ENCODE data around the gene NT5C. TPM values are rescaled to one million over a fixed set of nuclear protein-coding genes. Genes with fewer than 3 reads are reported as not detected.
"Not testable (repeated sequence)": the region's sequence is repeated elsewhere in the genome, so short reads cannot be mapped to it uniquely, and the experiment has no call there.

The NT5C gene
- 20.8 TPM for total RNA-seq

DNA sequence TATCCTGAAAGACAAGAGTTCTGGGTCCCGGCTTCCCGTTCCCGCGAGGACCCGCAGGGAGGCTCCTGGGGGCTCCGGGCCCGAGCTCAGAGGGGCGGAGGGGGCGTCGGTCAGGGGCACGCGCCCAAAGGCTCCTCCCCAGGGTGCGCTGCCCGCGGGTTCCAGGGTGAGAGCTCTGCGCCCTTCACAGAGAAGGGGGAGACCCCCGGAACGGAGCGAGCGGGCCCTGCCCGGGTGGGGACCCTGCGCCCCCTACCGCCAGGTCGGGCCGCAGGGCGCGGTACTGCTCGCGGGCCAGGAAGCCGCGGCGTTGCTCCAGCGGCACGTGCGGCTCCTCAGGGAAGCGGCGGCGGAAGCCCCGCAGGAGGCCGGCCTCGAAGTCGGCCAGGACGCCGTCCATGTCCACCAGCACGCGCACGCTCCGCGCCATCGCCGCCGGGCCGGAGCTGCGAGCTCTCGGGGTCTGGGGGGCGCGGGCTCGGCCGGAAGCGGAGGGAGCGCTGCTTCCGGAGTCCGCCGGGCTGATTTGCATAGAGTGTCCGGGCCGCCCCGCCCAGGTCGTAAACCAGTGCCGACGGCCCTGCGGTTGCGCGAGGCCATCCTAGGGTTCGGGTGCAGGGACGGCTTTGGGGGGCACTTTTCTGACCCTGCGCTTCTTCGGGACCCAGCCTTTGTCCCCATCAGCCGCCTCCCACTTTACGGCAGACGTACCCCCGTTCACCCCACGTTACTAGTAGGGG lies at the start of gene NT5C:
Gene NT5C (minus strand): TSS at position 465 of the 740 bp plus-strand sequence. CDS start 35 bp downstream, at position 430.
- FAIRE-seq (no peak), DNase-seq (ENCODE audit: low spot score in 2 of 2) (peak; percentile 78 to 83)

DNA sequence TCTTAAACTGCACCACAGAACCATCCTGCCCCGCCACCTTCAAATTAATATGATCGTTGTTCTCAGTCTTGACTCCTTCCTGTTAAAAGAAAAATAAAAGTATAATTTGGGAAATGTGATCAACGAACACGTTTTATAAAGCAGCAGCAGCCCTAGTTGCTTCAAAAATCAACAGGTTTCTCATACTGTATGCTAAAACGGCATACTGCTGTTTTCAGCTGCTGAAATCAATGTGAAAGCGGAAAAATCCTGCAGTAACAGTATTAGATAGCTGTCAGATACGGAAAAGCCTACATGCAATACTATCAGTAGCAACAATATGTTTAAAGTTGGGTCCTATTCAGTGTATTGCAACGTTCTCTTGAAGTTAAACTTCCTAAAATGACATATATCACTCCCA lies 49.6 kb upstream of the NT5C start:
- FAIRE-seq (no peak), DNase-seq (ENCODE audit: low spot score in 2 of 2) (no peak)

DNA sequence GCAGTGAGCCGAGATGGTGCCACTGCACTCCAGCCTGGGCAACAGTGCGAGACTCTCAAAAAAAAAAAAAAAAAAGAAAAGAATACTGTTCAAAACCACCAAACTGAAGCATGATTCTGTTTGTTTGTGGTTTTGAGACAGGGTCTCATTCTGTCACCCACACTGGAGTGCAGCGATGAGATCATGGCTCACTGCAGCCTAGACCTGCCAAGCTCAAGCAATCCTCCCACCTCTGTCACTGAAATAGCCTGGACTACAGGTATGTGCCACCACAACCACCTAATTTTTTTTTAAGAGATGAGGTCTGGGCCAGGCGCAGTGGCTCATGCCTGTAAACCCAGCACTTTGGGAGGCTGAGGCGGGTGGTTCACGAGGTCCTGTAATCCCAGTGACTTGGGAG lies 46.9 kb upstream of the NT5C start:
- no peak for FAIRE-seq
- no peak for DNase-seq (ENCODE audit: low spot score in 2 of 2)

DNA sequence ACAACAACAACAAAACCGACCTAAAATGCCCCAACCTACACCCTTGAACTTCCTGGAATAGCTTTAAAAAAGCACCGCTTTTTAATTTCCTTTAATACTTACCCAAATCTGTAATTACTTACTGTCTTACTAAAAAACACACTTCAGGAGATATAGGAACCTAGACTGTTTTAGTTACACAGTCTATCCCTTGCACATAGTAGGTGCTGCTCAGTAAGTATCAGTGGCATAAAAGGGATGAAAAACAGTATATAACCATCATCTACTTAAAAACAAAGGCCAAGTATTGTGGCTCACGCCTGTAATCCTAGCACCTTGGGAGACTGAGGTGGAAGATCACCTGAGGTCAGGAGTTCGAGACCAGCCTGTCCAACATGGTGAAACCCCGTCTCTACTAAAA lies 45.1 kb upstream of the NT5C start:
- DNase-seq (ENCODE audit: low spot score in 2 of 2) (no peak), FAIRE-seq (no peak)

DNA sequence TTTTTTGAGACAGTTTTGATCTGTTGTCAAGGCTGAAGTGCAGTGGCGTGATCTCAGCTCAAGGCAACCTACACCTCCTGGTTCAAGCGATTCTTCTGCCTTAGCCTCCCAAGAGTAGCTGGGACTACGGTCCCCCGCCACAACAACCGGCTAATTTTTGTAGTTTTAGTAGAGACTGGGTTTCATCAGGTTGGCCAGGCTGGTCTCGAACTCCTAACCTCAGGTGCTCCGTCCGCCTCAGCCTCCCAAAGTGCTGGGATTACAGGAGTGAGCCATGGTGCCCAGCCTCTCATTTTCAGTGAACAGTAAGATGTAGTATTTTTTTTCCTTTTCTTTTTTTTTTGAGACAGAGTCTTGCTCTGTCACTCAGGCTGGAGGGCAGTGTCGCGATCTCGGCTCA lies 43.5 kb upstream of the NT5C start:
- FAIRE-seq (no peak), DNase-seq (ENCODE audit: low spot score in 2 of 2) (no peak)

DNA sequence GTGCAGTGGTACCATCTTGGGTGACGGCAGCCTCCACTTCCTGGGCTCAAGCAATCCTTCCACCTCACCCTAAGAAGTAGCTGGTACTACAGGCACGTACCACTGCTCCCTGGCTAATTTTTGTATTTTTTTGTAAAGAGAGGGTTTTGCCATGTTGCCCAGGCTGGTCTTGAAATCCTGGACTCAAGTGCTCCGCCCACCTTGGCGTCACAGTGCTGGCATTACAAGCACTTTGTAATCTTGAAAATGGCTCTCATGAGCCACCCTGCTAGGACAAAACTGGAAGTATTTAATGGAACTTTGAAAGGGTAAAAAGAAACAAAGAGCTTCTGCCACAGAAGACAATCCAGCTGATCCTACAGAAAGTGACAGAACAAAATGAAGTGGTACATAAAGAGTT lies 42.0 kb upstream of the NT5C start:
- DNase-seq (ENCODE audit: low spot score in 2 of 2) (no peak), FAIRE-seq (no peak)

DNA sequence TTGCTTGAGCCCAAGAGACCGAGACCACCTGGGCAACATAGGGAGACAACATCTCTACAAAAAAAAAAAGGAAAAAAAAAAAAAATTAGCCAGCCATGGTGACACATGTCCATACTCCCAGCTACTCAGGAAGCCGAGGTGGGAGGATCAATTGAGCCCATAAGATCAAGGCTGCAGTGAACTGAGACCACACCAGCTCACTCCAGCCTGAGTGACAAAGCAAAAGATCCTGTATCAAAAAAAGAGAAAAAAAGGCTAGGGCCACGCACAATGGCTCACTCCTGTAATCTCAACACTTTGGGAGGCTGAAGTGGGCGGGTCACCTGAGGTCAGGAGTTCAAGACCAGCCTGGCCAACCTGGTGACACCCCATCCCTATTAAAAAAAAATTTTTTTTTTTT lies 37.5 kb upstream of the NT5C start:
- FAIRE-seq (no peak), DNase-seq (ENCODE audit: low spot score in 2 of 2) (no peak)

DNA sequence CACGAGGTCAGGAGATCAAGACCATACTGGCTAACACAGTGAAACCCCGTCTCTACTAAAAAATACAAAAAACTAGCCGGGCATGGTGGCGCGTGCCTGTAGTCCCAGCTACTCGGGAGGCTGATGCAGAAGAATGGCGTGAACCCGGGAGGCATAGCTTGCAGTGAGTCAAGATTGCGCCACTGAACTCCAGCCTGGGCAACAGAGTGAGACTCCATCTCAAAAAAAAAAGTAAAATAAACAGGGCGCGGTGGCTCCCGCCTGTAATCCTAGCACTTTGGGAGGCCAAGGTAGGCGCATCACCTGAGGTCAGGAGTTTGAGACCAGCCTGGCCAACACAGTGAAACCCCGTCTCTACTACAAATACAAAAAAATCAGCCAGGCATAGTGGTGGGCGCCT lies 33.1 kb upstream of the NT5C start:
- not testable (repeated sequence) for DNase-seq (ENCODE audit: low spot score in 2 of 2); FAIRE-seq

DNA sequence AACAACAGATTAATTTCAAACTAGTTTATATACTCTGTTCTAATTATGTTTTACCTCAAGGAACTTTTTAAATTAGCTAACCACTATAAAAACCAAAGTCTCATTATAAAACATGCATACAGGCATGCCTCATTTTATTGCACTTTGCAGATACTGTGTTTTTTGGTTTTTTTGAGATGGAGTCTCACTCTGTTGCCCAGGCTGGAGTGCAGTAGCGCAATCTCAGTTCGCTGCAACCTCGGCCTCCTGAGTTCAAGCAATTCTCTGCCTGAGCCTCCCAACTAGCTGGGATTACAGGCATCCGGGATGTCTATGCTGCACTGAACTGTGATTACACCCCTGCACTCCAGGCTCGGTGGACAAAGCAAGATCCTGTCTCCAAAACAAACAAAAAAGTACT lies 31.5 kb upstream of the NT5C start:
- FAIRE-seq (no peak), DNase-seq (ENCODE audit: low spot score in 2 of 2) (no peak)

DNA sequence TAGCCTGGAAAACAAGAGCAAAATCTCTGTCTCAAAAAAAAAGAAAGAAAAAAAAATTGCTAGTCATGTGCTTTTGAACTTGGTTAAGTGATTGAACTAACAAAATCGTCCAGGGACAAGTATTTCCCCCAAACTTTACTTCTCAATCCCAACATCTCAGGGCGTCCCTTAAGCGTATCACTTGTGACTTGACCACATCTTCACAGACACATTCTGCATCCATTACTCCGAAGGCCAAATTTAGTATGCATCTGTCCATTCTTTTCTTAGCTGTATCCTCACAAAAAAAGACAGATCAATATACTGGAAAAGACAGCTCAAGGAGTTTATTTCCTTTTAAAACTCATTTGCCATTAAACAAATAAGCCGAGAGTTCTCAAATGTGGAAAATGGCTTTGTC lies 28.7 kb upstream of the NT5C start:
- FAIRE-seq (no peak), DNase-seq (ENCODE audit: low spot score in 2 of 2) (no peak)

DNA sequence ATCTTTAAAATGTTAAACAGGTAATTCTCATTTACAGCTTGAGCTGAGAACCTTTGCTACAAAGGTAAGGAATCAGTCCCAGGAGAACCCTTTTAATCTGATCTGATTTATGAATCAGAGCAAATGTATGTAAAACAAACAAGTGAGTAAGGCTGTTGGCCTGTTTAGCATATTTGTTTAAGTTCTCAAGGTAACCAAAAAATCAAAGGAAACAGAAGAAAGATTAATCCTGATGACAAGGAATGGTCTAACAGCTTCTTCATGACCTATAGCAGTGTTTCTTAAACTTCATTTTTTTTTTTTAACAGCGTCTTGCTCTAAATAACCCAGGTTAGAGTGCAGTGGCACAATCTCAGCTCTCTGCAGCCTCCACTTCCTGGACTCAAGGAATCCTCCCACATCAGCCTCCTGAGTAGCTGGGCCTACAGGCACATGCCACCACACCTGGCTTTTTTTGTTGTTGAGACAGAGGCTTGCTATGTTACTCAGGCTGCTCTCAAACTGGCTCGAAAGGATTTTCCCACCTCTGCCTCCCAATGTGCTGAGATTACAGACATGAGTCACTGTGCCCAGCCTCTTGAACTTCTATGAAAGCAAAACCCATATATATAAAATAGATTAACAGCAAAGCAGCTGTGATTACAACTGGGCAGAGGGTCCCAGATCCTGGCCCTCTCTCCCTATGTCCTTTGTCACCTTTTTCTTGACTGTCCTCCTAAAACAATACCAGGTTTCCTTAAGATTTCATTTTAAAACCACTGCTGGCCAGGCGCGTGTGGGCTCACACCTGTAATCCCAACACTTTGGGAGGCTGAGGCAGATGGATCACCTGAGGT lies 27.9 kb upstream of the NT5C start:
- no peak for FAIRE-seq
- DNase-seq (ENCODE audit: low spot score in 2 of 2) = no peak

DNA sequence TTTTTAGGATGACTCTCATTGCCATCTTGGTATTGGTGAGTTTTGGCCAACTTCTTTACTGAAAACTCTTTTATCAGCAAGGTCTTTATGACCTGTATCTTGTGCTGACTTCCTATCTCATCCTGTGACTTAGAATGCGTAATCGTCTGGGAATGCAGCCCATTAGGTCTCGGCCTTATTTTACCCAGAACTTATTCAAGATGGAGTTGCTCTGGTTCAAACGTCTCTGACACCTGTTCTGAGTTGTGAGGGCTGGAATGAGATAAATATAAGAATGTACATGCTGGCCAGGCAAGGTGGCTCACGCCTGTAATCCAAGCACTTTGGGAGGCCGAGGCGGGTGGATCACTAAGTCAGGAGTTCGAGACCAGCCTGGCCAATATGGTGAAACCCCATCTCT lies 26.9 kb upstream of the NT5C start:
- not testable (repeated sequence) for FAIRE-seq

DNA sequence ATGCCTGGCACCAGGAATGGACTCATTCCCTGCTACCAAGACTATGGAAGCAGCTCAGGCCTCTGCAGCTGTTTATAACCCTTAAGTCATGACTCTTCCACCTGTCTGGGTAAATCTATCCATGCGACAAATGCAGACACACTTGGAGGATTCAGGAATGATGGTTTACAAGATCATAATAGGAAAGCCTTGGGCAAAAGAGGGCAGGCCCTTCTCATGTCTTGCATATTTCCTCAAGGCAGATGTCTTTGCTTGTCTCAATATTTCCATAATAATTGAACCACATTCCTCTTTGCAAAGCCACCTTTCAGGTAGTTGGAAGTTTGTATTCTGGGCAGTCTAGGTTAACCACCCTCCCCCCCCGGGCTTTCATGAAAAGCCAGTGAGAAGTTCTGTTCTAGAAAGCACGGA lies 23.7 kb upstream of the NT5C start:
- FAIRE-seq = no peak
- no peak for DNase-seq (ENCODE audit: low spot score in 2 of 2)

More for the DNA sequence above, 26.9 kb upstream of the NT5C start:
- not testable (repeated sequence) for DNase-seq (ENCODE audit: low spot score in 2 of 2)

DNA sequence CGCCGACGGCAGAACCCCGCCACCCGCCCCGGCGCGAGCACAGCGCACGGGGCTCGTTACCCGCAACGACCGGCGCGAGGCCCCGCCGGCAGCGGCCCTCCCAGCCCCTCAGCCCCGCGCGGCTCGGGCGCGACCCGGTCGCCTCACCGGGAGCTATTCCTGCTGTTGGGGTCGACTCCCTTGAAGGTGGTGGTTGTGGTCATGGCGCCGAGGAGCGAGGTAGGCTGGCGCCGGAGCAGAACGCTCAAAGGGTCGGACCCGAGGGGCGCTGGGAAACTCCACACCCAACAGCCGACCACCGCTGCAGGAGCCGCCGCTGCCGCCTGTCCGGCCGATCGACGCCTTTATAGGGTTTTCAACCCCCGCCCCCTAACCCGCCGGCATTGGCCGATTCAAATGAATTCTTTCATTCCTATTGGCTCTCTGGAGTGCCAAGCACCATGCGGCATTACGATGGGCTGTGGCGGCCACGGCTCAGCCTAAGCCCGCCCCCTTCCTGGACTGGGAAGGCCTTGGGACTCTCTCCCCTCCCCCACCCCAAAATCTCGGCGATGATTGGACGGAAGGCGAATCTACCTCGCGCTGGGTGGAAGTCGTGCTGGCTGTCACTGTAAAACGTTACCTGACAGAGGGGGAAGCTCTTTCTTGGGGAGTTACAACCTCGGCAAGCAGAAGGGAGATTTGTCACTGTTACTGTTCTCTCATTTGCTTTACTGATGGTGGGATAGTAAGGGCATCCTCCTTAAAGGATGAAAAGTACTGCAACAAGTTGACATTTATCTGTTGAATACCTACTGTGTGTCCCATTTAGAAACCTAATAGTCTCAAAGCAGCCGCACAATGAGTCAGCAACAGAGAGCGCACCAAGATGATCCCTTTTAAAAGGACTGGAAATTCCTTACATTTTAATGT lies 22.9 kb upstream of the NT5C start, which contains the start of gene JPT1:
Gene JPT1 (minus strand): TSS at position 318 of the 912 bp plus-strand sequence. CDS start 115 bp downstream, at position 203.
- DNase-seq (ENCODE audit: low spot score in 2 of 2) (peak; percentile 94 to 98), FAIRE-seq (no peak)

DNA sequence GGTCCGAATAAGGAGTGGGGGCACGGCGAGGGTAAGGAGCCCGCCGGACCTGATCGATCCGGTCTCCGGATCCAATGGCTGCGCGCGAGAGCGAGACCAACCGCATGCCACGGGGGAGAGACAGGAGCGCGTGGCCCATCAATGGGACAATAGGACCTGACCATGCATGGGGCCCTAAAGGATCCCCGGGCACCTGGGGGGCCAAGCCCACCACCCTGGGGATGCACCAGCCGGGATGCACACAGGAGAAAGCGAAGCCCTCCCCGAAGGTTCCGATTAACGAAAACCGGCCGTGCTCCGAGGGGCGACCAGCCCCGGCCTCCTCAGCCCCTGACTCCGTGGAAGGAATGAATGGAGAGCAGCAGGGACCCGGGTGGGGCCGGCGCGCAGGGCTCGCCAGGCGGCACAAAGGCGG lies 22.2 kb upstream of the NT5C start:
- DNase-seq (ENCODE audit: low spot score in 2 of 2) (no peak), FAIRE-seq (no peak)

DNA sequence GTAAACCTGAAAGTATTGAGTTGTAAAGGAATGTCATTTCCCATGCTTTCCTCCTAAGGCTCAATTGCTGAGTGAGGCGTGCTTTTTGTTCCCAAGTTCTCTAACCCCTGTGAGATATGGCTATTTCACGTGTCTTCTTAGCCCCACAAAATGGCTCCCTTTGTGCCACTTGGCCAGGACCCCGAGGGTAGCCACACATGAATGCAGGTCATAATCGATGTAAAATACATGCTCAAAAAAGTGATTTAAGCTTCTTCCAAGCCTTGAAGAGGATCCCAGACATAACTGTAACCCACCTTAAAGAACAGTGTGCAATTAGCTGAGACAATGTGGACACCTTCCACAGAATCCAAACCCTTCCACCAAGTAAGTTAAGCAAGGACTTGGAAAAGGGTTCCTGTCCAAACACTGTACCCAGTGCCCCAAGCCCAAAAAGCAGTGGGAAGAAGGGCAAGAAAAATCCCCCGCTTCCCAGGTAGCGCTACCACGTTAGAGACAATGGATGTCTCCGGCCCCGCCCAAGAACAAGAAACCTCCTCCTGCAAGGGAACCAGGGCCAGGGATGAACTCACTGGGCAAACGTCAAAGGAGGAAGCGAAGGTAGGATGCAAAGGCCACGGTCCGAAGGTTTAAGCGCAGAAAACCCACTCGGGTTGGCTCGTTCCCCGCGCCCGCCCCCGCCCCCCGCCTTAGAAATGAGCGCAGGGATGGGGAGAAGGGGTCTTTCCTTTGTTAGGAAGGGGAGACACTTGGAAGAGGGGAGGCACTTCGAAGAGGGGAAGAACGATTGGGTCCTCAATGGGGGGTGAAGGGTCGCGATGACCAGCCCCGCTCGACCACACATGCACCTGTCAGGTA lies 21.6 kb upstream of the NT5C start:
- no peak for FAIRE-seq

DNA sequence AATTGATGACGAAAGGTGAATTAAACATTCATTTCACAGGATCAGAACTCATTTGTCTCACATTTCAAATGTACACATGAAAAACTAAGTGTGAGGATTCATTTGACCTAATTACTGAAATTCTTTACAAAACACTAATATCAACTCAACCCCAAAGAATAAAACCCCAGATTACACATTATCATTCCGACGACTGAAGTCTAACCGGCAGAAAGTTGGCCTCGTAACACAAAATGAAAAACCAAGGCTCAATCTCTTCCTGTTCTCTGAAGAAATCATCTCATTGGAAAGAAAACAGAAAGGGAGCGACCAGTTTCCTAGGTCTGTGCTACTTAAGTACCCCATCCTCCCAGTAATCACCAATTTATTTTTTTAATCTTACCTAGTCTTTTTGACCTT lies 21.0 kb upstream of the NT5C start:
- no peak for DNase-seq (ENCODE audit: low spot score in 2 of 2)
- FAIRE-seq = no peak

More for the DNA sequence above, 21.6 kb upstream of the NT5C start:
- no peak for DNase-seq (ENCODE audit: low spot score in 2 of 2)

DNA sequence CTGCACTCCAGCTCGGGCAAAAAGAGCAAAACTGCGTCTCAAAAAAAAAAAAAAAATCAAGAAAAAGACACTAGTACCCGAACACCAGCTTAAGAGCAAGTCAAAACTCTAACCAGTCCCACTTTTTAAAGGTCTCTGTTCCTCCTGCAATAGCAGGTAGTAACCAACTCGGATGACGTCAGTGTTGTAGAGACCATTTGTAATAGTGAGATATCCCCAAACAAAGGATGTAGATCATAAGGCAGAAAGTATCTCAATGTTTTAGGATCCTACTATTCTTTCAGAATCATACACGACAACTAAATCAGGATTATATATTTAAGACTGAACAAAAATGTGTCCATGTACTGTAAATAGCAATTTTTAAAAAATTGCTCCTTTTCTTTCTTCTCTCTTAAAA lies 20.4 kb upstream of the NT5C start:
- no peak for FAIRE-seq
- DNase-seq (ENCODE audit: low spot score in 2 of 2) = no peak

DNA sequence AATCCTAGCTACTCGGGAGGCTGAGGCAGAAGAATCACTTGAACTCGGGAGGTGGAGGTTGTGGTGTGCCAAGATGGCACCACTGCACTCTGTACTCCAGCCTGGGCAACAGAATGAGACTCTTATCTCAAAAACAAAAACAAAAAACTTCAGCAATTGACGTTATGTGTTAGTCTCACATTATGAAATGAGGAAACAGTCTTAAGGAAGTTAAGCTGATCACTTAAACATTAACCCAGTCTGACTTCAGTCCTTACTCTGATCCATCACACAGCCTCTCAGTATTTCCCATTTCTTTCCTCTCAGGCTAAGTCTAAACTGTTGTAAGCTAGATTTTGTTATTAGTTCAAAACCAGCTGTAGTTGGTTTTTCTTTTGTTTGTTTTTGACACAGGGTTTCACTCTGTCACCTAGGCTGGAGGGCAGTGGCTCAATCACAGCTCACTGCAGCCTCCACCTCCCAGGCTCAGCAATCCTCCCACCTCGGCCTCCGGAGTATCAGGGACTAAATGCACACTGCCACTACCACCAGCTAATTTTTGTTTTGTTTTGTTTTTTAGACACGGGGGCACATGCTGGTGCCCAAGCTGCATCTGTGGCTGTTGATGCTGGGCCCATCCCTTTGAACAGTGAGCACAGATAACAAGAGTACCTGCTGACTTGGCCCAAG lies 16.5 kb upstream of the NT5C start:
- DNase-seq (ENCODE audit: low spot score in 2 of 2) (no peak), FAIRE-seq (no peak)
